CD4-positive, alpha-beta T cell (primary cell): ENCODE data around the gene SLC18A2. TPM values are rescaled to one million over a fixed set of nuclear protein-coding genes. Genes with fewer than 3 reads are reported as not detected.

ENCODE experiments used
- ATAC-seq: fragments of 200-7000 bp; cut with Tn5 transposase; one replicate; pipeline ENCODE4 v1.10.0; 2022; ENCODE audit warnings: mild to moderate bottlenecking; ENCODE audit not compliant: poor library complexity
- CTCF ChIA-PET: fragments of 350-600 bp; sonication (Branson Sonifier 250); formaldehyde crosslinking; loops from one replicate; lab custom pipeline; 2021; ENCODE audit warnings: antibody characterized with exemption, inconsistent platforms; lab: Charles Lee
- POLR2A ChIA-PET: fragments of 350-600 bp; sonication (Branson Sonifier 250); formaldehyde crosslinking; loops from one replicate; lab custom pipeline; 2021; ENCODE audit warnings: antibody characterized with exemption, inconsistent platforms; lab: Charles Lee
- DNase-seq, 14 experiments: peaks; one replicate each; pipeline ENCODE4 v3.0.0-alpha.2; 2013 to 2020; ENCODE audit warnings: mixed read lengths in 2 of 14
- H3K27ac ChIP-seq, 2 donors: one replicate each; pipeline versions ENCODE4 v1.5.1 to v1.7.0; 2013; ENCODE audit warnings: low read length in 2 of 2, low read depth in 1 of 2, mild to moderate bottlenecking in 1 of 2
- H3K27me3 ChIP-seq, 2 experiments: 1 replicate in 1 of 2; 2 replicates in 1 of 2; pipeline versions ENCODE4 v1.6.1 to v1.7.0; 2013; ENCODE audit warnings: low read length in 2 of 2, control low read depth in 1 of 2, mild to moderate bottlenecking in 1 of 2, moderate library complexity in 1 of 2; ENCODE audit not compliant: insufficient read depth in 2 of 2, control insufficient read depth in 1 of 2
- H3K36me3 ChIP-seq: one replicate; pipeline ENCODE4 v1.6.1; 2013; ENCODE audit warnings: low read length, control low read depth; ENCODE audit not compliant: insufficient read depth
- H3K4me1 ChIP-seq: one replicate; pipeline ENCODE4 v1.6.1; 2013; ENCODE audit warnings: low read length, control low read depth; ENCODE audit not compliant: insufficient read depth
- H3K4me3 ChIP-seq: one replicate; pipeline ENCODE4 v1.5.1; 2013; ENCODE audit warnings: mild to moderate bottlenecking, low read length, moderate library complexity
- H3K9me3 ChIP-seq, 2 experiments: 1 replicate in 1 of 2; 2 replicates in 1 of 2; pipeline versions ENCODE4 v1.6.1 to v1.7.0; 2013; ENCODE audit warnings: low read length in 2 of 2, mild to moderate bottlenecking in 2 of 2, control low read depth in 1 of 2, moderate library complexity in 1 of 2; ENCODE audit not compliant: control insufficient read depth in 1 of 2, insufficient read depth in 1 of 2
- H3K27ac Mint-ChIP-seq: one replicate; pipeline ENCODE4 v1.8.0; 2020; ENCODE audit warnings: mixed read lengths
- H3K27me3 Mint-ChIP-seq: one replicate; pipeline ENCODE4 v1.8.0; 2021; ENCODE audit warnings: mixed read lengths
- H3K36me3 Mint-ChIP-seq: one replicate; pipeline ENCODE4 v1.8.0; 2021; ENCODE audit warnings: low read depth, mixed read lengths
- H3K4me1 Mint-ChIP-seq: one replicate; pipeline ENCODE4 v1.8.0; 2021; ENCODE audit warnings: low read depth, mixed read lengths
- H3K4me3 Mint-ChIP-seq: one replicate; pipeline ENCODE4 v1.8.0; 2020; ENCODE audit warnings: mild to moderate bottlenecking, mixed read lengths
- H3K9me3 Mint-ChIP-seq: one replicate; pipeline ENCODE4 v1.8.0; 2020; ENCODE audit warnings: mixed read lengths
- CTCF ChIP-seq: fragments of 200-600 bp; IDR thresholded peaks from one replicate; pipeline ENCODE4 v1.8.0; 2022; ENCODE audit warnings: antibody characterized with exemption, mild to moderate bottlenecking
- intact Hi-C, 2 experiments: fragments of 100-400 bp; cut with DNase I in 1 of 2; cut with micrococcal nuclease in 1 of 2; formaldehyde crosslinking; loops; one replicate each; pipeline versions ENCODE4 v1.15.1 to v1.9.0; 2023 to 2025; cut with DNase I, micrococcal nuclease
- total RNA-seq, 174 experiments: library from RNA in 2 of 174; stranded (reverse) in 2 of 174; gene quantifications; one replicate each; pipeline ENCODE4 v1.2.3 and lab custom pipeline; 2021 to 2026

SLC18A2 gene
- total RNA-seq, 2 experiments from 2014 or later = 0.92 to 1.2 TPM

- H3K27me3 Mint-ChIP-seq = peaks cover 57% of the 10 kb centered on the region
- H3K27me3 ChIP-seq = peaks cover 18 to 23% of the 10 kb centered on the region in 2 experiments
- H3K4me3 ChIP-seq = peak overlapping the region; percentile 67
- ChIA-PET CTCF (interaction anchor here (0.6 to 1.8 kb wide), 17 partner anchors 9 to 1581 kb away, joined by 3 to 17 read pairs (median 4); no protein-coding TSS in a partner anchor), POLR2A (interaction anchor here (0.9 to 2.3 kb wide), 2 partner anchors 103 to 158 kb away, joined by 5 to 12 read pairs; no protein-coding TSS in a partner anchor)
- H3K27ac ChIP-seq = no peak overlapping the region
- H3K4me1 Mint-ChIP-seq = no peaks in the 10 kb centered on the region
- DNase-seq (peak; percentile 37 to 86 (median 60)), ATAC-seq (peak; percentile 87)
- H3K4me1 ChIP-seq = peaks cover 15% of the 10 kb centered on the region
- no peaks in the 10 kb centered on the region for H3K36me3 Mint-ChIP-seq
- H3K36me3 ChIP-seq = no peaks in the 10 kb centered on the region
- H3K4me3 Mint-ChIP-seq = peak overlapping the region; percentile 75
- peak; percentile 100 for TF ChIP-seq CTCF
- intact Hi-C loops = loop anchor here (1.0 to 5.0 kb wide), 3 partner anchors 104 to 1024 kb away; no protein-coding TSS in a partner anchor
- no peak overlapping the region for H3K27ac Mint-ChIP-seq
- peaks cover 8% of the 10 kb centered on the region in 2 experiments for H3K9me3 ChIP-seq
- H3K9me3 Mint-ChIP-seq = peaks cover 6% of the 10 kb centered on the region
Measured at GRCh38 chr10:117216611-117217195, 24.2 kb upstream of the SLC18A2 start.

DNA sequence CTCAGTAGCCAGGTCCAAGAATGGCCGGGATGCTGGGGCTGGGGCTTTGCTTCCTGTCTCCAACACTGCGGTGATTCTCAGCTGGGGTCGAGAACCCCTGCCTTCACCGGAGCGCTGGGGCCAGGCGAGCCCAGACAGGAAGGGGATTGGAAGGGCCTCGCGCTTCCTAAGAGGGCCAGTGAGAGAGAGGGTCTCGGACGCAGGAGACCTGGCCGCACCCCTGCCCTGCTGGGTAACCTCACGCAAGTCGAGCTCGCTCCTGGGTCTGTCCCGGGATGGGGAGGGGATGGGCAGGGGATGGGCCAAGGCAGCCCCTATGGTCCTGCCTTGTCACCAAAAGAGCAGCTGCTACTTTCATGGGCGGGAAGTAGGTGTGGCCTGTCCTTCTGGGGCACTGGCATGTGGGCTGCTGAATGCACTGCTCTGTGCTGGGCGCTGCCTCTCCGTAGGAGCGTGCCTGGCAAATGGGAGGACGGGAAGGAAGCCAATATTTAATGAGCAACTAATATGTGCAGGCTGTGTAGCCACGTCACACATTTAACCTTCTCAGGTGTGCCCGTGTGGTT, 23.6 kb upstream of the SLC18A2 start:
- peak overlapping the region; percentile 75 for H3K4me3 Mint-ChIP-seq
- no peak overlapping the region for H3K27ac Mint-ChIP-seq
- intact Hi-C loops = loop anchor here (1.0 to 5.0 kb wide), 3 partner anchors 103 to 1024 kb away; no protein-coding TSS in a partner anchor
- DNase-seq (peak in 5 of 14 experiments; percentile 3 to 37 (median 15)), ATAC-seq (peak; percentile 58)
- H3K4me3 ChIP-seq = peak overlapping the region; percentile 67
- H3K9me3 ChIP-seq = peaks cover 2 to 8% of the 10 kb centered on the region in 2 experiments
- CTCF ChIA-PET = interaction anchor here (0.6 to 1.8 kb wide), 16 partner anchors 9 to 1025 kb away, joined by 3 to 17 read pairs (median 4); no protein-coding TSS in a partner anchor
- peaks cover 51% of the 10 kb centered on the region for H3K27me3 Mint-ChIP-seq
- H3K36me3 ChIP-seq = no peaks in the 10 kb centered on the region
- POLR2A ChIA-PET = interaction anchor here (0.9 to 2.3 kb wide), 2 partner anchors 102 to 157 kb away, joined by 5 to 12 read pairs; no protein-coding TSS in a partner anchor
- no peaks in the 10 kb centered on the region for H3K36me3 Mint-ChIP-seq
- TF ChIP-seq CTCF = no peak
- peaks cover under 1% of the 10 kb centered on the region for H3K9me3 Mint-ChIP-seq
- peaks cover 15% of the 10 kb centered on the region for H3K4me1 ChIP-seq
- no peaks in the 10 kb centered on the region for H3K4me1 Mint-ChIP-seq
- peaks cover 18 to 23% of the 10 kb centered on the region in 2 experiments for H3K27me3 ChIP-seq
- no peak overlapping the region for H3K27ac ChIP-seq

DNA sequence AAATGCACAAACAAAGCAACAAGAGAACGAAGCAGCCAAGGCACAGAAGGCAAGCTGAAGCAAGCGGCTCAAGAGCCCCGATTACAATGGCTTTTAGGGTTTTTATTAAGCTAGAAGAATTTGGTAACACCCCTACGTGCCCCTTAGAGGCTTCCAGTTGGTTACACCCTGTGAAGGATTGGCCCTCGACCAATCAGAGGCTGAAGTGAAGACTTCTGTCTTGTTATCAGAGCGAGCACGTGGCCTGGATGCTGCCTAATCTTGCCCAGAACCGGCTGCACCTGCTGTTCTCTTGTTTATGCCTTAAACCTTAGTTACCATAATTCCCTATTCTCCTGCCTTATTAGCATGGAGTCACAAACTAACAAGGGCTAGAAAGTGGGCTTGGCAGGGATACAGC, 22.3 kb upstream of the SLC18A2 start:
- ChIA-PET POLR2A (no interaction called here), CTCF (no interaction called here)
- ATAC-seq (no peak), DNase-seq (no peak)
- Histone ChIP-seq H3K27ac (no peak overlapping the region), H3K36me3 (no peaks in the 10 kb centered on the region), H3K9me3 (peaks cover 0 to 8% of the 10 kb centered on the region in 2 experiments), H3K4me1 (peaks cover 15% of the 10 kb centered on the region), H3K27me3 (peaks cover 18% of the 10 kb centered on the region in 2 experiments), H3K4me3 (no peak overlapping the region)
- peaks cover 41% of the 10 kb centered on the region for H3K27me3 Mint-ChIP-seq
- no peak for TF ChIP-seq CTCF
- no peaks in the 10 kb centered on the region for H3K9me3 Mint-ChIP-seq
- no peaks in the 10 kb centered on the region for H3K4me1 Mint-ChIP-seq
- intact Hi-C loops = loop anchor here in 1 of 2 experiments (5.0 kb wide), 1 partner anchor 209 kb away; no protein-coding TSS in a partner anchor
- H3K36me3 Mint-ChIP-seq = no peaks in the 10 kb centered on the region
- H3K4me3 Mint-ChIP-seq = no peak overlapping the region
- no peak overlapping the region for H3K27ac Mint-ChIP-seq
